ENCODE data around the gene UBE2F.

GRCh38 chr2:237921967-237922492 lies 44.8 kb upstream of the UBE2F start:
- TF ChIP-seq, protein P1, sequence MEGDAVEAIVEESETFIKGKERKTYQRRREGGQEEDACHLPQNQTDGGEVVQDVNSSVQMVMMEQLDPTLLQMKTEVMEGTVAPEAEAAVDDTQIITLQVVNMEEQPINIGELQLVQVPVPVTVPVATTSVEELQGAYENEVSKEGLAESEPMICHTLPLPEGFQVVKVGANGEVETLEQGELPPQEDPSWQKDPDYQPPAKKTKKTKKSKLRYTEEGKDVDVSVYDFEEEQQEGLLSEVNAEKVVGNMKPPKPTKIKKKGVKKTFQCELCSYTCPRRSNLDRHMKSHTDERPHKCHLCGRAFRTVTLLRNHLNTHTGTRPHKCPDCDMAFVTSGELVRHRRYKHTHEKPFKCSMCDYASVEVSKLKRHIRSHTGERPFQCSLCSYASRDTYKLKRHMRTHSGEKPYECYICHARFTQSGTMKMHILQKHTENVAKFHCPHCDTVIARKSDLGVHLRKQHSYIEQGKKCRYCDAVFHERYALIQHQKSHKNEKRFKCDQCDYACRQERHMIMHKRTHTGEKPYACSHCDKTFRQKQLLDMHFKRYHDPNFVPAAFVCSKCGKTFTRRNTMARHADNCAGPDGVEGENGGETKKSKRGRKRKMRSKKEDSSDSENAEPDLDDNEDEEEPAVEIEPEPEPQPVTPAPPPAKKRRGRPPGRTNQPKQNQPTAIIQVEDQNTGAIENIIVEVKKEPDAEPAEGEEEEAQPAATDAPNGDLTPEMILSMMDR (IDR thresholded peaks at IDR 0.05), result no peak
- TF ChIP-seq POLR2AphosphoS5 (IDR thresholded peaks at IDR 0.05; ENCODE audit: low read depth, low read length), result no peak
- TF ChIP-seq SIN3A (IDR thresholded peaks at IDR 0.05; ENCODE audit: borderline replicate concordance, insufficient read depth, low read depth, low read length), result no peak
